ENCODE results near the gene GTF2IRD2.
"Not testable (repeated sequence)": the region's sequence is repeated elsewhere in the genome, so short reads cannot be mapped to it uniquely, and the experiment has no call there.

GTF2IRD2 gene

DNA sequence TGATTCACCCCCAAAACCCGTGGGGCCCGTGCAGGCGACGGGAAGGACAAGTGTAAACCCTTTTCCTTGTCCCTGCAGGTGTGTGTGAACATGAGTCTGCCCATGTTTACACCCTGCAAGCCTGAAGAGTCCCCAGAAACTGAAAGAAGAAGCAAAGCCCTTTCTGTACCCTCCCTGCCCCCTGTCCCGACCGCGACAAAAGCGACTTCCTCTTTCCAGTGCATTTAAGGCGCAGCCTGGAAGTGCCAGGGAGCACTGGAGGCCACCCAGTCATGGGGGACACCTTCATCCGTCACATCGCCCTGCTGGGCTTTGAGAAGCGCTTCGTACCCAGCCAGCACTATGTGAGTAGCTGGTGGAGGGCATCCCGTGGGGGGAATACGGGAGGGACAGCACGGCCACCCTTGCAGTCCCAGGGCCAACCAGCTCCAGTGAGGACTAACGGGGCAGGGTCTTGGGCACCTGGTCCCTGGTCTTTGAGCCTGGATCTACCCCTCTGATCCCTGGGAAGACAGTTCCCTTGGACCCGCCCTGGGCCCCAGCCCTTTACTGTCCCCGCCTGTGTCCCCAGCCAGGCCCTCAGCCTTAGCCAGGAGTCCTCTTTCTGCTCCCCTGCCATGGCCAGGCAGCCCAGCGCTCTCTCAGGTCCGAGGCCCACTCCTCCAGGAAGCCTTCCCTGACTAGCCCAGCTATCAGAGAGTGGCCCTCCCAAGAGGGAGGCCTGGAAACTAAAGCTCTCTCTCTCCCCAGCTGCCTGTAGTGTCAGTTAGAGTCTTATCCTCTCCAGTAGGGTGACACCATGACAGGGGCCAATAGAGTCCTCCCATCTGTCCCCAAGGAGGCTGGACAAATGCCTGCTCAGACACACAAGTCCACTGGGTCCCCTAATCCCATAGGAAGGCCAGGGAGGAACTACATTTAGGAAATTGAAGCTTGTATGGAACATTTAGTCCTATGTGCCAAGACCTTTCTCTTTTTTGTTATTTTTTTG, 77.3 kb downstream of the GTF2IRD2 start, which contains the start of gene NCF1:
NCF1 (plus strand) TSS at position 252 of the 991 bp plus-strand sequence; CDS start at position 273, 21 bp downstream.
- H3K14ac ChIP-seq (ENCODE audit: low read length in 2 of 2); H4K91ac ChIP-seq (ENCODE audit: low read length); H3K9me3 ChIP-seq (ENCODE audit: control insufficient read depth, low read length); H3K4me3 ChIP-seq (ENCODE audit: insufficient read depth in 1 of 2, low read depth in 1 of 2, low read length in 2 of 2); H2AFZ ChIP-seq (ENCODE audit: low read depth, low read length); H2BK120ac ChIP-seq (ENCODE audit: low read depth, low read length); H2AK5ac ChIP-seq (ENCODE audit: low read length, severe bottlenecking); H3K18ac ChIP-seq (ENCODE audit: low read depth in 1 of 2, low read length in 2 of 2); H4K8ac ChIP-seq (ENCODE audit: low read length); H3K4me1 ChIP-seq (ENCODE audit: control insufficient read depth, insufficient read depth, low read depth, low read length); H3K27me3 ChIP-seq (ENCODE audit: control insufficient read depth in 1 of 2, insufficient read depth in 1 of 2, low read length in 2 of 2); H2BK15ac ChIP-seq (ENCODE audit: low read depth, poor library complexity, severe bottlenecking); DNase-seq; H2BK12ac ChIP-seq (ENCODE audit: low read length in 2 of 2); H3K79me1 ChIP-seq (replicated peaks; ENCODE audit: low read length, poor library complexity, severe bottlenecking); H3K27ac ChIP-seq (ENCODE audit: low read length, poor library complexity, severe bottlenecking); H3K36me3 ChIP-seq (ENCODE audit: control insufficient read depth in 1 of 2, insufficient read depth in 2 of 2, low read depth in 1 of 2, low read length in 2 of 2); H3K4ac ChIP-seq (ENCODE audit: low read depth in 1 of 2, low read length in 2 of 2); H3K9ac ChIP-seq (ENCODE audit: low read length); H3K23ac ChIP-seq (ENCODE audit: low read length in 2 of 2); H2BK5ac ChIP-seq (ENCODE audit: low read depth, low read length, poor library complexity, severe bottlenecking); H3K4me2 ChIP-seq (ENCODE audit: low read length, poor library complexity, severe bottlenecking): not testable (repeated sequence)
- WGBS = no CpG with 5 or more reads among the region's 21 CpGs

DNA sequence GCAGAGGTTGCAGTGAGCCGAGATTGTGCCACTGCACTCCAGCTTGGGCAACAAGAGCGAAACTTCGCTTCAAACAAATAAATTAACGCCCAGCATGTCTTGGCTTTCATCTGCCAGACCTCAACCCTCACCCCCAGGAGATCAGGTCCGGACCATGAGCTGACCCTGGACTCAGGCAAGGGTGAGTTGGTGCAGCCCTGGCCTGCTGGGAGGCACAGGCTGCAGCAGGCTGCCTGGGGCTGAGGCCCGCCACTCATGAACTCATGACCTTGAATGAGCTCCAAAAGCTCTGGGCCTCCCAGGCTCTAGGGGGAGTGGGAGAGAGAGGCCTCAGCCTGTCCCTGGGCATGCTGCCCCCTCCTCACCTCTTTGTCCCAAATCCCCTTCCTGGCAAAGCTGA, 79.3 kb downstream of the GTF2IRD2 start:
- not testable (repeated sequence) for H3K9ac ChIP-seq (ENCODE audit: low read length); H4K8ac ChIP-seq (ENCODE audit: low read length); H3K36me3 ChIP-seq (ENCODE audit: control insufficient read depth in 1 of 2, insufficient read depth in 2 of 2, low read depth in 1 of 2, low read length in 2 of 2); H2BK5ac ChIP-seq (ENCODE audit: low read depth, low read length, poor library complexity, severe bottlenecking); H3K79me1 ChIP-seq (replicated peaks; ENCODE audit: low read length, poor library complexity, severe bottlenecking); H2BK15ac ChIP-seq (ENCODE audit: low read depth, poor library complexity, severe bottlenecking); H3K14ac ChIP-seq (ENCODE audit: low read length in 2 of 2); H3K4me1 ChIP-seq (ENCODE audit: control insufficient read depth, insufficient read depth, low read depth, low read length); DNase-seq; H3K27ac ChIP-seq (ENCODE audit: low read length, poor library complexity, severe bottlenecking); H3K4ac ChIP-seq (ENCODE audit: low read depth in 1 of 2, low read length in 2 of 2); H2BK120ac ChIP-seq (ENCODE audit: low read depth, low read length); H3K27me3 ChIP-seq (ENCODE audit: control insufficient read depth in 1 of 2, insufficient read depth in 1 of 2, low read length in 2 of 2); H3K23ac ChIP-seq (ENCODE audit: low read length in 2 of 2); H2AK5ac ChIP-seq (ENCODE audit: low read length, severe bottlenecking); H4K91ac ChIP-seq (ENCODE audit: low read length); H3K9me3 ChIP-seq (ENCODE audit: control insufficient read depth, low read length); H3K18ac ChIP-seq (ENCODE audit: low read depth in 1 of 2, low read length in 2 of 2); H3K4me3 ChIP-seq (ENCODE audit: insufficient read depth in 1 of 2, low read depth in 1 of 2, low read length in 2 of 2); H3K4me2 ChIP-seq (ENCODE audit: low read length, poor library complexity, severe bottlenecking); H2AFZ ChIP-seq (ENCODE audit: low read depth, low read length); H2BK12ac ChIP-seq (ENCODE audit: low read length in 2 of 2)
- 100% methylated on average over 1 of the region's 6 CpGs for WGBS

DNA sequence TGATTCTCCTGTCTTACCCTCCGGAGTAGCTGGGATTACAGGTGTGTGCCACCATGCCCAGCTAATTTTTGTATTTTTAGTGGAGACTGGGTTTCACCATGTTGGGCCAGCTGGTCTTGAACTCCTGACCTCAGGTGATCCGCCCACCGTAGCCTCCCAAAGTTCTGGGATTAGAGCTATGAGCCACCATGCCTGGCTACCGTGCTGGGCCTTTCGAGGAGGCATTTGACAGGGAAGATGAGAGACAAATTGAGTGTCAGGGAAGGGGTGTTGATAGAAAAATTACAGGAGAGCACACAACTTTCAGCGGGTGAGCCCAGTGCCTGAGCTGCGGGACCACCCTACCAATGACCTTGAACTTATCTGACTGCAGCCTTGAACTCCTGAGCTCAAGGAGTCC, 81.3 kb downstream of the GTF2IRD2 start:
- H2BK12ac ChIP-seq (ENCODE audit: low read length in 2 of 2); H2AFZ ChIP-seq (ENCODE audit: low read depth, low read length); H3K4me3 ChIP-seq (ENCODE audit: insufficient read depth in 1 of 2, low read depth in 1 of 2, low read length in 2 of 2); H3K14ac ChIP-seq (ENCODE audit: low read length in 2 of 2); H3K4me2 ChIP-seq (ENCODE audit: low read length, poor library complexity, severe bottlenecking); H3K79me1 ChIP-seq (replicated peaks; ENCODE audit: low read length, poor library complexity, severe bottlenecking); H3K4me1 ChIP-seq (ENCODE audit: control insufficient read depth, insufficient read depth, low read depth, low read length); H2AK5ac ChIP-seq (ENCODE audit: low read length, severe bottlenecking); H3K27me3 ChIP-seq (ENCODE audit: control insufficient read depth in 1 of 2, insufficient read depth in 1 of 2, low read length in 2 of 2); H3K4ac ChIP-seq (ENCODE audit: low read depth in 1 of 2, low read length in 2 of 2); H2BK5ac ChIP-seq (ENCODE audit: low read depth, low read length, poor library complexity, severe bottlenecking); H4K8ac ChIP-seq (ENCODE audit: low read length); H3K23ac ChIP-seq (ENCODE audit: low read length in 2 of 2); H4K91ac ChIP-seq (ENCODE audit: low read length); H2BK15ac ChIP-seq (ENCODE audit: low read depth, poor library complexity, severe bottlenecking); H3K36me3 ChIP-seq (ENCODE audit: control insufficient read depth in 1 of 2, insufficient read depth in 2 of 2, low read depth in 1 of 2, low read length in 2 of 2); H3K18ac ChIP-seq (ENCODE audit: low read depth in 1 of 2, low read length in 2 of 2); DNase-seq; H2BK120ac ChIP-seq (ENCODE audit: low read depth, low read length); H3K27ac ChIP-seq (ENCODE audit: low read length, poor library complexity, severe bottlenecking); H3K9ac ChIP-seq (ENCODE audit: low read length); H3K9me3 ChIP-seq (ENCODE audit: control insufficient read depth, low read length): not testable (repeated sequence)
- WGBS = no CpG with 5 or more reads among the region's 7 CpGs

DNA sequence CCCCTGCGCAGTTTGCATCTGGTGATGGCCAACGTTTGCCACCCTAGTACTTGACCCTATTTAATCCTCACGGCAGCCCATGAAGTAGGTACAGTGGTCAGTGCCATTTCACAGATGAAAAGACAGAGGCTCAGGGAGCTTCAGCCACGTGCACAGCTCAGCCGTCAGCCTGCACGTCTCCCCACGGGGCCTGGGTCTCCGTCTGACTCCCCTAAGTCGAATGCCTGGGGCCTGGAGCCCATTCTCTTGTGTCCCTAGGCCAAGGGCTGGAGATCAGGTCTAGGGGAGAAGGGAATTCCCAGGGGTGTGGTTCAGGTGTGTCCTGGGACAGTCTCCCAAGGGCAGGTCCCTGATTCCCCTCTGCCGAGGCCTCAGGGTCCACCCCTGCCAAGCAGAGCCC, 84.4 kb downstream of the GTF2IRD2 start:
- not testable (repeated sequence) for DNase-seq; H2BK5ac ChIP-seq (ENCODE audit: low read depth, low read length, poor library complexity, severe bottlenecking); H3K4me2 ChIP-seq (ENCODE audit: low read length, poor library complexity, severe bottlenecking); H3K9ac ChIP-seq (ENCODE audit: low read length); H3K4me3 ChIP-seq (ENCODE audit: insufficient read depth in 1 of 2, low read depth in 1 of 2, low read length in 2 of 2); H3K27me3 ChIP-seq (ENCODE audit: control insufficient read depth in 1 of 2, insufficient read depth in 1 of 2, low read length in 2 of 2); H4K91ac ChIP-seq (ENCODE audit: low read length); H3K27ac ChIP-seq (ENCODE audit: low read length, poor library complexity, severe bottlenecking); H2AFZ ChIP-seq (ENCODE audit: low read depth, low read length); H3K4me1 ChIP-seq (ENCODE audit: control insufficient read depth, insufficient read depth, low read depth, low read length); H3K23ac ChIP-seq (ENCODE audit: low read length in 2 of 2); H4K8ac ChIP-seq (ENCODE audit: low read length); H3K9me3 ChIP-seq (ENCODE audit: control insufficient read depth, low read length); H2BK15ac ChIP-seq (ENCODE audit: low read depth, poor library complexity, severe bottlenecking); H3K14ac ChIP-seq (ENCODE audit: low read length in 2 of 2); H3K36me3 ChIP-seq (ENCODE audit: control insufficient read depth in 1 of 2, insufficient read depth in 2 of 2, low read depth in 1 of 2, low read length in 2 of 2); H3K18ac ChIP-seq (ENCODE audit: low read depth in 1 of 2, low read length in 2 of 2); H3K4ac ChIP-seq (ENCODE audit: low read depth in 1 of 2, low read length in 2 of 2); H2BK12ac ChIP-seq (ENCODE audit: low read length in 2 of 2); H2AK5ac ChIP-seq (ENCODE audit: low read length, severe bottlenecking); H2BK120ac ChIP-seq (ENCODE audit: low read depth, low read length); H3K79me1 ChIP-seq (replicated peaks; ENCODE audit: low read length, poor library complexity, severe bottlenecking)
- WGBS = 91% methylated on average over 7 of the region's 10 CpGs
